ENCODE results near the gene TRAPPC3L. TPM values are rescaled to one million over a fixed set of nuclear protein-coding genes. Genes with fewer than 3 reads are reported as not detected.

Gene TRAPPC3L
- total RNA-seq, 4 donors from 2014 or later = not detected

DNA sequence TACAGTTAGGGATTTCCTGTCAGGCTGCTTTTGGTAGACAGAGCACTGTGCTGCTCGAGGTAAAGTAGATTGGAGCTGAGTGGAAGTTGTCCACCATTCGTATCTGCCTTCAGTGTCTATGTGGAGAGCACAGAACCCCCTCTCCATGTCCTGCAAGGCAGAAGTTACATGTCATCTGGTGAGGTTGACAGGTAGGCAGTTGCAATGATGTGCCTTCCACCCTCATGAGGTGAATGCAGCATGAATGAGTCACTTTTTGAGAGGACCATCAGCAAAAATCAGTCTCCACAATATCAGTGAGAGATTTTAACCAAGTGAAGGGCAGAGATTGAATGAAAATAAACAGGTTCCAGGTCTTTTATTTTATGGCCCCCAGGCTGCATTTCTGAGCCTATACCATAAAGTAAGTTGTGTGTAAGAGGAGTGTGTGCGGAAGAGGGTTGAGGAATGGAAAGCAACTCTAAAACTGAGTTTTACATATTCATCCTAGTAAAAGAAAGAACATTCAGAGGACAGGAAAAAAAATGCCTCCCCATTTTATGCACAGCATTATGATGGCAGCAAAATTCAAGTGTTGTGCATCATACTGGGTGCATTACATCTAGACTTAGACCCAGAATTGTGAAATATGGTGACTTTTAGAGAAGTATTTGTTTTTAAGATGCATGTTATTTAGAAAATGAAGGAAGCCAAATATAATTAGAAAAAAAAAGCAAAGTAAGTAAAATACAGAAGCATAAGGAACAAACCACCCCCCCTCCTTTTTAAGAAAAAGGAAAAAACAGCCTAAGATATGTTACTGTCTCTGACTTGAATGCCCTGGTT is 15.8 kb downstream of the TRAPPC3L start:
- no peaks in the 10 kb centered on the region for H3K27me3 ChIP-seq
- H3K36me3 ChIP-seq = no peaks in the 10 kb centered on the region
- no peaks in the 10 kb centered on the region for H3K4me1 ChIP-seq

GRCh38 chr6:116528780-116529179 is 16.7 kb downstream of the TRAPPC3L start:
- no peak overlapping the region for H3K27ac ChIP-seq
- H3K36me3 ChIP-seq = no peaks in the 10 kb centered on the region
- no peak for TF ChIP-seq CTCF (IDR thresholded peaks at IDR 0.05)
- TF ChIP-seq POLR2A (IDR thresholded peaks at IDR 0.05) = no peak
- TF ChIP-seq POLR2AphosphoS5 (IDR thresholded peaks at IDR 0.05) = no peak
- TF ChIP-seq EP300 (IDR thresholded peaks at IDR 0.05) = no peak
- H3K4me1 ChIP-seq = no peaks in the 10 kb centered on the region
- DNase-seq (ENCODE audit: low spot score in 2 of 2) = no peak
- H3K4me3 ChIP-seq = no peak overlapping the region
- WGBS = 42% methylated on average over 3 of the region's 3 CpGs
- H3K9me3 ChIP-seq = no peaks in the 10 kb centered on the region
- no peaks in the 10 kb centered on the region for H3K27me3 ChIP-seq

More for the DNA sequence above, 15.8 kb downstream of the TRAPPC3L start:
- TF ChIP-seq EP300 (IDR thresholded peaks at IDR 0.05) (no peak), CTCF (IDR thresholded peaks at IDR 0.05) (no peak), POLR2AphosphoS5 (IDR thresholded peaks at IDR 0.05) (no peak), POLR2A (IDR thresholded peaks at IDR 0.05) (no peak)
- Histone ChIP-seq H3K4me3 (no peak overlapping the region), H3K27ac (no peak overlapping the region), H3K9me3 (no peaks in the 10 kb centered on the region)
- WGBS = 79% methylated on average over 3 of the region's 3 CpGs
- DNase-seq (ENCODE audit: low spot score in 2 of 2) = no peak

DNA sequence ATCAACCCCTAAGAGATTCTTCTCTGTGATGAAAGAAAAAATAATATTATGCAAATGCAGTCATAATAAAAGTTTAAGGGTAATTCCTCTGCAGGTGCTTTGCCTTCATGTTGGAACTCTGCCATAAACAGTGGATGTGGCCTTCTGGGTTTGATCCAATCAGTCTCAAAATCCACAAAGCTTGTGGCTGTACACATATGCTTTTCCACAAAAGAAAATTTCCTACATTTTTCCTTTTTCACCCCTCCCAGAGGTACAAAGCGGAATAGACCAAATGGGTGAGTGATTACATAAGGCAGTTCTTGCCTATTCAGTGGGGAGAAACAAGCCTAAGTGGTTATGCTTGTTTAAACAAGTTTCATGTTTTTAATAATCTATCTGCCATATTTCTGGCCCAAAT is 17.4 kb downstream of the TRAPPC3L start:
- Histone ChIP-seq H3K27me3 (no peaks in the 10 kb centered on the region), H3K27ac (no peak overlapping the region)
- WGBS = 50% methylated on average over 1 of the region's 1 CpG

DNA sequence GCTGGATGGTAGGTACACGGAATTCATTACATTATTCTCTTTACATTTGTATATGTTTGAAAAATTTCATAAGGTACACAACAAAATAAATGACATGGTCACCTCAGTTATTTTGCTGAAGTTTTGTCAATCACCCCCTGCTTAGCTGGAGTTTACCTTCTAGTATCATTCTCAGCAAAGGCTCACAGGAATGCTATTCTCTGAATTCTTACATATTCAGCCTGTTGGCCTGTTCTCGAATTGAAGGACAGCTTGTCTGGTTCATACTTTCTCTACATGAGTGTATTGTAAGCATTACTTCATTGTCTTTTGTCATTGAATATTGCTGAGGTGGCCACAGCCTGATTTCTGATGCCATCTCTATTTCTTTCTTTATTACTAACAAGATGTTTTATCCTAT is 21.2 kb downstream of the TRAPPC3L start:
- Histone ChIP-seq H3K27me3 (no peaks in the 10 kb centered on the region), H3K36me3 (no peaks in the 10 kb centered on the region), H3K9me3 (no peaks in the 10 kb centered on the region), H3K4me1 (no peaks in the 10 kb centered on the region), H3K4me3 (no peak overlapping the region), H3K27ac (no peak overlapping the region)
- 88% methylated on average over 2 of the region's 2 CpGs for WGBS
- DNase-seq (ENCODE audit: low spot score in 2 of 2) = no peak
- TF ChIP-seq POLR2A (IDR thresholded peaks at IDR 0.05) (no peak), POLR2AphosphoS5 (IDR thresholded peaks at IDR 0.05) (no peak), EP300 (IDR thresholded peaks at IDR 0.05) (no peak), CTCF (IDR thresholded peaks at IDR 0.05) (no peak)

More for the DNA sequence above, 17.4 kb downstream of the TRAPPC3L start:
- H3K4me3 ChIP-seq = no peak overlapping the region
- no peak for DNase-seq (ENCODE audit: low spot score in 2 of 2)
- H3K4me1 ChIP-seq = no peaks in the 10 kb centered on the region
- H3K36me3 ChIP-seq = no peaks in the 10 kb centered on the region
- no peaks in the 10 kb centered on the region for H3K9me3 ChIP-seq
- TF ChIP-seq EP300 (IDR thresholded peaks at IDR 0.05) (no peak), POLR2AphosphoS5 (IDR thresholded peaks at IDR 0.05) (no peak), CTCF (IDR thresholded peaks at IDR 0.05) (no peak), POLR2A (IDR thresholded peaks at IDR 0.05) (no peak)

GRCh38 chr6:116522896-116523295 is 22.6 kb downstream of the TRAPPC3L start:
- WGBS = 90% methylated on average over 2 of the region's 2 CpGs

More at GRCh38 chr6:116522896-116523295, 22.6 kb downstream of the TRAPPC3L start:
- Histone ChIP-seq H3K36me3 (no peaks in the 10 kb centered on the region), H3K4me3 (no peak overlapping the region), H3K27ac (no peak overlapping the region), H3K9me3 (no peaks in the 10 kb centered on the region), H3K27me3 (no peaks in the 10 kb centered on the region), H3K4me1 (no peaks in the 10 kb centered on the region)
- DNase-seq (ENCODE audit: low spot score in 2 of 2) = no peak
- TF ChIP-seq CTCF (IDR thresholded peaks at IDR 0.05) = no peak
- TF ChIP-seq POLR2A (IDR thresholded peaks at IDR 0.05) = no peak
- TF ChIP-seq POLR2AphosphoS5 (IDR thresholded peaks at IDR 0.05) = no peak
- no peak for TF ChIP-seq EP300 (IDR thresholded peaks at IDR 0.05)
